Activated CD4-positive, alpha-beta T cell treated with anti-CD3 and anti-CD28 coated beads, Interleukin-2, amount 50 U/mL, for 24 hours (primary cell): ENCODE results near the gene PREP.

Source experiments
- DNase-seq, 2 donors: peaks; one replicate each; pipeline ENCODE4 v3.0.0-alpha.2; 2020; ENCODE audit warnings: low read depth in 1 of 2, low spot score in 1 of 2

Gene PREP

GRCh38 chr6:105397987-105398386 is 4.9 kb downstream of the PREP start:
- no peak for DNase-seq

GRCh38 chr6:105391705-105392104 is 11.2 kb downstream of the PREP start:
- DNase-seq: no peak

- DNase-seq: no peak
Observed at GRCh38 chr6:105389543-105389942, 13.3 kb downstream of the PREP start.

- no peak for DNase-seq
Observed at GRCh38 chr6:105388392-105388791, 14.5 kb downstream of the PREP start.

GRCh38 chr6:105384004-105384403 is 18.9 kb downstream of the PREP start:
- no peak for DNase-seq

GRCh38 chr6:105382958-105383357 is 19.9 kb downstream of the PREP start:
- DNase-seq: no peak

- no peak for DNase-seq
Observed at GRCh38 chr6:105382496-105382895, 20.4 kb downstream of the PREP start.

- no peak for DNase-seq
Observed at GRCh38 chr6:105380634-105381033, 22.2 kb downstream of the PREP start.

GRCh38 chr6:105375797-105376196 is 27.1 kb downstream of the PREP start:
- no peak for DNase-seq

GRCh38 chr6:105374010-105374420 is 28.9 kb downstream of the PREP start:
- DNase-seq: no peak

GRCh38 chr6:105373481-105373880 is 29.4 kb downstream of the PREP start:
- no peak for DNase-seq

- DNase-seq: no peak
Observed at GRCh38 chr6:105372849-105373182, 30.1 kb downstream of the PREP start.

- DNase-seq: no peak
Observed at GRCh38 chr6:105372142-105372848, 30.6 kb downstream of the PREP start.

- DNase-seq: no peak
Observed at GRCh38 chr6:105370351-105370750, 32.5 kb downstream of the PREP start.

GRCh38 chr6:105369145-105369544 is 33.7 kb downstream of the PREP start:
- no peak for DNase-seq

GRCh38 chr6:105364243-105364642 is 38.6 kb downstream of the PREP start:
- DNase-seq: no peak

- DNase-seq: no peak
Observed at GRCh38 chr6:105363100-105363754, 39.7 kb downstream of the PREP start.

- no peak for DNase-seq
Observed at GRCh38 chr6:105359419-105360370, 43.2 kb downstream of the PREP start.

GRCh38 chr6:105357165-105357564 is 45.7 kb downstream of the PREP start:
- DNase-seq: no peak

GRCh38 chr6:105352037-105352617 is 50.8 kb downstream of the PREP start:
- no peak for DNase-seq

- no peak for DNase-seq
Observed at GRCh38 chr6:105348897-105349296, 54.0 kb downstream of the PREP start.

- DNase-seq: no peak
Observed at GRCh38 chr6:105346052-105346451, 56.8 kb downstream of the PREP start.
